ENCODE results near the gene ARHGEF28. TPM values are rescaled to one million over a fixed set of nuclear protein-coding genes. Genes with fewer than 3 reads are reported as not detected.
A peak's percentile ranks its signal among the peaks of the same experiment; 100 is the strongest.

The ARHGEF28 gene
- total RNA-seq, 3 donors from 2014 or later (not counting 1 experiment from before 2014, with no cell fraction given): 2.3 to 7.1 (median 5.8) TPM

- Mint-ChIP-seq H3K36me3 (no peaks in the 10 kb centered on the region), H3K27ac (no peak overlapping the region), H3K9me3 (no peaks in the 10 kb centered on the region), H3K27me3 (ENCODE audit: low read depth in 2 of 2) (peaks cover 23 to 29% of the 10 kb centered on the region in 2 donors), H3K4me3 (peak overlapping the region; percentile 76), H3K4me1 (peaks cover 0 to 4% of the 10 kb centered on the region in 2 donors)
- Histone ChIP-seq H3K4me1 (ENCODE audit: control insufficient read depth, insufficient read depth, low read length) (peaks cover 11% of the 10 kb centered on the region), H3K36me3 (ENCODE audit: control insufficient read depth, insufficient read depth, low read length) (no peaks in the 10 kb centered on the region), H3K4me3 (ENCODE audit: low read length) (no peak overlapping the region), H3K9me3 (ENCODE audit: control insufficient read depth, insufficient read depth, low read length) (no peaks in the 10 kb centered on the region), H3K27me3 (ENCODE audit: control insufficient read depth, insufficient read depth, low read length) (peaks cover 18% of the 10 kb centered on the region), H3K27ac (ENCODE audit: low read length) (no peak overlapping the region)
- ATAC-seq (no peak), DNase-seq (no peak)
- no peak for TF ChIP-seq CTCF (IDR thresholded peaks at IDR 0.05)
- intact Hi-C loops (cut with micrococcal nuclease): loop anchor here (10.0 kb wide), 1 partner anchor 68 kb away; no protein-coding TSS in a partner anchor
- WGBS (ENCODE audit: insufficient coverage): 86% methylated on average over 14 of the region's 14 CpGs
Measured at GRCh38 chr5:73626814-73627313, 868 bp downstream of the ARHGEF28 start.

GRCh38 chr5:73629456-73629855 lies 3.5 kb downstream of the ARHGEF28 start:
- H3K4me1 ChIP-seq (ENCODE audit: control insufficient read depth, insufficient read depth, low read length): peaks cover 11% of the 10 kb centered on the region
- H3K36me3 Mint-ChIP-seq: no peaks in the 10 kb centered on the region
- no peak for DNase-seq
- no peak for ATAC-seq
- intact Hi-C loops (cut with micrococcal nuclease): loop anchor here (10.0 kb wide), 1 partner anchor 65 kb away; no protein-coding TSS in a partner anchor
- peaks cover 11% of the 10 kb centered on the region for H3K27me3 ChIP-seq (ENCODE audit: control insufficient read depth, insufficient read depth, low read length)
- H3K4me3 Mint-ChIP-seq: no peak overlapping the region
- no peak for TF ChIP-seq CTCF (IDR thresholded peaks at IDR 0.05)
- H3K27me3 Mint-ChIP-seq (ENCODE audit: low read depth in 2 of 2): peaks cover 13 to 16% of the 10 kb centered on the region in 2 donors
- H3K27ac ChIP-seq (ENCODE audit: low read length): no peak overlapping the region
- H3K27ac Mint-ChIP-seq: no peak overlapping the region
- no peaks in the 10 kb centered on the region for H3K9me3 Mint-ChIP-seq
- H3K4me3 ChIP-seq (ENCODE audit: low read length): no peak overlapping the region
- H3K9me3 ChIP-seq (ENCODE audit: control insufficient read depth, insufficient read depth, low read length): no peaks in the 10 kb centered on the region
- H3K4me1 Mint-ChIP-seq: peaks cover 0 to 4% of the 10 kb centered on the region in 2 donors
- H3K36me3 ChIP-seq (ENCODE audit: control insufficient read depth, insufficient read depth, low read length): no peaks in the 10 kb centered on the region

GRCh38 chr5:73630765-73631164 lies 4.8 kb downstream of the ARHGEF28 start:
- no peaks in the 10 kb centered on the region for H3K36me3 ChIP-seq (ENCODE audit: control insufficient read depth, insufficient read depth, low read length)
- ATAC-seq: no peak
- peaks cover 6% of the 10 kb centered on the region for H3K4me1 ChIP-seq (ENCODE audit: control insufficient read depth, insufficient read depth, low read length)
- peaks cover 6% of the 10 kb centered on the region for H3K27me3 ChIP-seq (ENCODE audit: control insufficient read depth, insufficient read depth, low read length)
- TF ChIP-seq CTCF (IDR thresholded peaks at IDR 0.05): no peak
- H3K27ac ChIP-seq (ENCODE audit: low read length): no peak overlapping the region
- no peaks in the 10 kb centered on the region for H3K9me3 ChIP-seq (ENCODE audit: control insufficient read depth, insufficient read depth, low read length)
- Mint-ChIP-seq H3K4me1 (no peaks in the 10 kb centered on the region), H3K36me3 (no peaks in the 10 kb centered on the region), H3K27ac (no peak overlapping the region), H3K9me3 (no peaks in the 10 kb centered on the region), H3K4me3 (no peak overlapping the region), H3K27me3 (ENCODE audit: low read depth in 2 of 2) (peaks cover 13 to 16% of the 10 kb centered on the region in 2 donors)
- DNase-seq: no peak
- no peak overlapping the region for H3K4me3 ChIP-seq (ENCODE audit: low read length)
- intact Hi-C loops (cut with micrococcal nuclease): no loop called here

- peaks cover 13 to 16% of the 10 kb centered on the region in 2 donors for H3K27me3 Mint-ChIP-seq (ENCODE audit: low read depth in 2 of 2)
- Histone ChIP-seq H3K36me3 (ENCODE audit: control insufficient read depth, insufficient read depth, low read length) (no peaks in the 10 kb centered on the region), H3K27ac (ENCODE audit: low read length) (no peak overlapping the region), H3K4me1 (ENCODE audit: control insufficient read depth, insufficient read depth, low read length) (peaks cover 3% of the 10 kb centered on the region), H3K27me3 (ENCODE audit: control insufficient read depth, insufficient read depth, low read length) (peaks cover 5% of the 10 kb centered on the region), H3K4me3 (ENCODE audit: low read length) (no peak overlapping the region), H3K9me3 (ENCODE audit: control insufficient read depth, insufficient read depth, low read length) (no peaks in the 10 kb centered on the region)
- no peak for ATAC-seq
- H3K36me3 Mint-ChIP-seq: no peaks in the 10 kb centered on the region
- no peak for DNase-seq
- no peak overlapping the region for H3K4me3 Mint-ChIP-seq
- no peaks in the 10 kb centered on the region for H3K9me3 Mint-ChIP-seq
- no peak for TF ChIP-seq CTCF (IDR thresholded peaks at IDR 0.05)
- intact Hi-C loops (cut with micrococcal nuclease): no loop called here
- no peaks in the 10 kb centered on the region for H3K4me1 Mint-ChIP-seq
- H3K27ac Mint-ChIP-seq: no peak overlapping the region
Measured at GRCh38 chr5:73631500-73631899, 5.5 kb downstream of the ARHGEF28 start.
